22Rv1 (cell line): Measurements from ENCODE around the gene SUCO.
"Not testable (repeated sequence)": the region's sequence is repeated elsewhere in the genome, so short reads cannot be mapped to it uniquely, and the experiment has no call there.

Experiments
- H3K27ac ChIP-seq: fragments of 450-650 bp; 2 replicates; pipeline ENCODE4 v1.5.1; 2017
- CTCF ChIP-seq: fragments of 450-650 bp; IDR thresholded peaks from 2 replicates; pipeline ENCODE4 v1.5.1; 2017; ENCODE audit warnings: mild to moderate bottlenecking
- ZFX ChIP-seq: fragments of 450-650 bp; IDR thresholded peaks from 2 replicates; pipeline ENCODE4 v1.6.1; 2017; ENCODE audit warnings: antibody characterized with exemption, borderline replicate concordance

Gene SUCO

GRCh38 chr1:172488393-172488792 lies 44.6 kb upstream of the SUCO start:
- no peak overlapping the region for H3K27ac ChIP-seq
- TF ChIP-seq ZFX (no peak), CTCF (no peak)

GRCh38 chr1:172489847-172490246 lies 43.1 kb upstream of the SUCO start:
- no peak overlapping the region for H3K27ac ChIP-seq
- TF ChIP-seq CTCF: no peak
- TF ChIP-seq ZFX: no peak

- no peak for TF ChIP-seq CTCF
- no peak for TF ChIP-seq ZFX
- H3K27ac ChIP-seq: no peak overlapping the region
Measured at GRCh38 chr1:172492421-172492820, 40.5 kb upstream of the SUCO start.

DNA sequence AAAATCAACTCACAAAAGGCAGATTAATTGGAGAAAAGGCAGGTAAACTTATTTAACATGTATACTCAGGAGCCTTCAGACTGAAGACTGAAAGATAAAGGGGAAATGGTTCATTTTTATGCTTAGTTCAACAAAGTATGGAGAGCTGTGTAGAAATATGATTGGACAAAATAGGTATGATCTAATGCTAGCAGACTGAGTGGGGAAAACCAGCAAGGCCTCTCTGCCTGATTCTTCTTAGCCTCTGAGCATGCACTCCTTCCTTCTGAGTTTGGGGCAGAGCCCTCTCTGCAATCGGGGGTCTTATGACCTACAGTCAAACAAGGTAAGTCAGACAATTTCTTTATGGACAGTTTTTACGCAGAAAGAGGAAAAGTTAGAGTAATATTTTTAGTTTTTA lies 38.8 kb upstream of the SUCO start:
- no peak overlapping the region for H3K27ac ChIP-seq
- TF ChIP-seq ZFX: no peak
- no peak for TF ChIP-seq CTCF

- not testable (repeated sequence) for H3K27ac ChIP-seq
Measured at GRCh38 chr1:172496127-172496526, 36.8 kb upstream of the SUCO start.

DNA sequence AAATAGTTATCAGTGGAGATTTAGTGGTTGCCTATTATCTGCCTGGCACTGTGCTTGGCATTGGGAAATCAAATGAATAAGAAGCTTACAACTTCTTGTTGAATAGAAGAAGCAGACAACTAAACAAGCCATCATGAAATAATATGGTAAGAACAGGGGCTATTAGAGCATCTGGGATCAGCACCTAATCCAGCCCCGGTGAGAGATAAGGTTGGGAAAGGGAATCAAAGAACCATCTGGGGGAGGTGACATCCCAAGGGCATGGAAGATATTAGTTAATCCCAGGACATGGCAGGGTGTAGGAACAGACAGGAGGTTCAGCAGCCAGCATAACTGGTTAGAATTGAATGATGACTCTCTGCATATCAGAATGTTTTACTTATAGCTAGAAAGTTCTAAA lies 36.3 kb upstream of the SUCO start:
- no peak overlapping the region for H3K27ac ChIP-seq
- TF ChIP-seq CTCF (no peak), ZFX (no peak)

GRCh38 chr1:172497230-172497629 lies 35.7 kb upstream of the SUCO start:
- TF ChIP-seq CTCF (no peak), ZFX (no peak)
- H3K27ac ChIP-seq: no peak overlapping the region

DNA sequence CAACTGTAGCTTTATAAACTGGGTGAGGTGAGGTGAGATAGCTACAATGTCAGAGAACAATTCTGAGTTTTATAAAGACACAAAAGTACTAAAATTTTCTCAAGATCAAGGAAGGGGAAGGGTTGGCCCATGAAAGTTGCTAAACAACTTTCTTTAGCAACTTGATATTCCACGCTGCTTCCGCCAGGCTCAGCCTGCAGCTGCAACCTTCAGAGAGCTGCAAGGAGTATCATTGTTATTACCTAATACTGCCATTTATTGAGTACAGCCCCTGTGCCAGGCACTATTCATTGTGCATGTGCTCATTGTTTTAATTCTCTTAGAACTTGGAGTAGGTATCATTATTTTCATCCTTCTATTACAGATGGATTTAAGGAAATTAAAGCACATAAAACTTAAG lies 34.1 kb upstream of the SUCO start:
- no peak overlapping the region for H3K27ac ChIP-seq
- TF ChIP-seq CTCF: no peak
- TF ChIP-seq ZFX: no peak
